HK-2 (cell line): ENCODE results near the gene FBXW10B.
"Not testable (repeated sequence)": the region's sequence is repeated elsewhere in the genome, so short reads cannot be mapped to it uniquely, and the experiment has no call there.

Source experiments
- DNase-seq: peaks from one replicate; pipeline ENCODE4 v3.0.0-alpha.2; 2018; ENCODE audit not compliant: unreplicated experiment

The FBXW10B gene

GRCh38 chr17:15619331-15620058, at the start of gene FBXW10B:
FBXW10B (minus strand) TSS chr17:15619704; CDS start chr17:15619512, 192 bp downstream.
- not testable (repeated sequence) for DNase-seq

- no peak for DNase-seq
These were observed 44.2 kb upstream of the FBXW10B start for GRCh38 chr17:15663691-15664090.

DNA sequence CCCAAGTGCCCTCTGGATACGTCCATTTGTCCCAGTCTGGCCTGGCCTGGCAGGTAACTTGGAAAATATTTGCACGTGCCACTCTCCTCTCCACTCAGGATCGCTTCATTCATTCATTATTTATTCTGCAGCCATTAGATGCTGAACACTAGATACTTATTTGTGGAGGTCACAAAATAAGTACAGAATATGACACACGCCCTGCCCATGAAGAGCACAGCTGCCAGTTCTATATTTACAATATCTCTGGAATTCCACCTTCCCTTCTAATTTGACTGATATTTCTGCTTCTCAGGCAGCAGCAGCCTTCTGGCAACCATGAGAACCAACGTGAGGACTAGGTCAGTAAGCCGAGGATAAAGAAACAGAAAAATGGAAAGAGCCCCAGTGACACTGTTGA, 43.7 kb upstream of the FBXW10B start:
- no peak for DNase-seq

- no peak for DNase-seq
These were observed 43.2 kb upstream of the FBXW10B start for GRCh38 chr17:15662681-15663080.

- no peak for DNase-seq
These were observed 40.6 kb upstream of the FBXW10B start for GRCh38 chr17:15660077-15660476.

- peak; percentile 52 for DNase-seq
These were observed 40.2 kb upstream of the FBXW10B start for GRCh38 chr17:15659663-15660062.

GRCh38 chr17:15659236-15659635, 39.7 kb upstream of the FBXW10B start:
- no peak for DNase-seq

- DNase-seq: no peak
These were observed 38.8 kb upstream of the FBXW10B start for GRCh38 chr17:15658296-15658695.

DNA sequence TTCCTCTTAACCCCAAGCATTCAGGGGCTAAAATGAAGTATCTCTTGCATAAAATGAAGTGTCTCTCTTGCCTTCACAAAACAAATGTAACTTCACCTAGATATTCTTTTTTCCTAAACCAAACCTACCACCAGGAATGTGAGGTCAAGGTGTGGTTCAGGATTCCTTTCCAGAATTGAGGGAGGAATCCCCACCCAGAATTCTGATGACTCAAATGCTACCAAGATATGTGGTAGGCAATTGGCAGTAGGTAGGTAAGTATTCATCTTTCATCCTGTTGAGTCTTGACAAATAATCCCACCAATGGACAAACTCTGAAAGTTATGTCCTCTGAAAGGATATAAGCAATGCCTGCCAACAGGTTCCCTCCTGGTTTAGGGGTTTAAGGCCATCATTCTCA, 38.4 kb upstream of the FBXW10B start:
- no peak for DNase-seq

GRCh38 chr17:15654886-15655561, 35.5 kb upstream of the FBXW10B start:
- DNase-seq: peak; percentile 38

GRCh38 chr17:15654401-15654800, 34.9 kb upstream of the FBXW10B start:
- not testable (repeated sequence) for DNase-seq

- DNase-seq: no peak
These were observed 33.5 kb upstream of the FBXW10B start for GRCh38 chr17:15652960-15653359.

- peak; percentile 94 for DNase-seq
These were observed 32.1 kb upstream of the FBXW10B start for GRCh38 chr17:15651583-15652110.

- DNase-seq: no peak
These were observed 31.5 kb upstream of the FBXW10B start for GRCh38 chr17:15650741-15651582.

- no peak for DNase-seq
These were observed 30.4 kb upstream of the FBXW10B start for GRCh38 chr17:15649861-15650421.

- no peak for DNase-seq
These were observed 28.9 kb upstream of the FBXW10B start for GRCh38 chr17:15648386-15648785.

DNA sequence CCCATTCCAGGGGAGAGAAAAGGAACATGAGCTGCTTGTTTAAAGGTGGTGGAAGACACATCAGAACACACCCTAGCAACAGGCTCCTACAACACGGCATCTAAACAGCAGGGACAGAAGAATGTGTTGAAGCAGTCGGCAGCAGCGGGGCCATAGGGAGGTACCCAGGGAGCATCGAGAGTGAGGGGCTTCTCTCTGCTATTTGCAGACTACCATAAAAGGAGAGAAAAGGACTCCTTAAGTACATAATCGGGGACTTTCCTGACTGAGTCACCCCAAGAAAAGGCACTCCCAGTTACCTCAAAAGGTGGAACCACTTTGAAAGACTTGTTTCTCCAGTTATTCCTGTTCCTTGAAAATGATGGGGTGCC, 26.4 kb upstream of the FBXW10B start:
- DNase-seq: peak; percentile 38

GRCh38 chr17:15645099-15645941, 25.8 kb upstream of the FBXW10B start:
- peak; percentile 71 for DNase-seq

DNA sequence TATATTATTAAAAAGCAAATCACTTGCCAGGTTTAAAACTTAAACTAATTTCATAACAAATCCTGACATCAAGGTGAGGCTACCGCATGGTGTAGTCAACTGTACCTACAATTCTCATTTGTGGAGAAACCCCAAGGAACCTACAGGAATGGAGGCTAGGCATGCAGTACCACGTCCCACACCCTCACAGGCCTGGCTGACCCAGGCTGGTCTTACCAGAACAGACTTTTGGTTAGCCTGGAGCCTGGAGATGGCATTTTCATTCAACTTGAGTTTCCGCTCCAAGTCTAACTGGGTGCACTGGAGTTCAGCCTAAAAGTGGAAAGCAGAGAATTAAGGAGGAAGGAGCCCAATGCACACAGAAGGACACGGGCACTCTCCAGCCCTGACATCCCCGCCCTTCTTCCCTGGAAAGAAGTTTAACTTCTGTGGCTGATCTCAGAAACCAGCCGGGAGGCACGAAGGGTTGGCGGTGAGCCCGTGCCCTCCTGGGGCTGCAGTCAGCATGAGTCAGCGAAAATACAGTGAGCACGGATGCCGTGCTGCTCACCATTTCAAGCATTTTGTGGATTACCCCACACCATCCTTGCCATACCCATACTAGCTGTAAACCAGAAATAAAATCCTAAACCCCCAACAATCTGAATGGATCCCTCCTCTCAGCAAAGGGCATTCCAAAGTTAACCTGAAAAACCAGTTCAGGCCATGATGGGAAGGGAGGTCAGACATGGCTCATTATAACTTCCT, 23.2 kb upstream of the FBXW10B start:
- DNase-seq: not testable (repeated sequence)

DNA sequence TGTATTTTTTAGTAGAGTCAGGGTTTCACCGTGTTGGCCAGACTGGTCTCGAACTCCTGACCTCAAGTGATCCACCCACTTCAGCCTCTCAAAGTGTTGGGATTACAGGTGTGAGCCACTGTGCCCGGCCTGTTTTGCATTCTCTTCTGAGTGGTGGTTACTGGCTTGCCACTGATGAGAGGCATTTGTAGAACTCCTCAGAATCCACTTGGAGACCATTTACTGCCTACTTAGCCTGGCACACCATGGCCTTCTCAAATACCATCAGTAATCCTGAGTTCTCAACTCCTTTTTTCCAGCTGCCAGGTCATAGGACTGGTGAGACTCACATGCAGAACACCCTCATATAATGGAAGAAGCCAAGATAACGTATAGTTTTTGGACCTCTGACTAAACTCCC, 22.5 kb upstream of the FBXW10B start:
- DNase-seq: not testable (repeated sequence)
